A673 (cell line): ENCODE measurements around the gene P2RY12. TPM values are rescaled to one million over a fixed set of nuclear protein-coding genes. Genes with fewer than 3 reads are reported as not detected.

Experiments
- BruUV-seq: library from RNA; stranded (reverse); fragments of 400-500 nt; replicated peaks from 2 replicates; lab custom pipeline; 2021; lab: Mats Ljungman, UMichigan
- CTCF ChIA-PET: fragments of 300-600 bp; sonication (Branson Sonifier 250); formaldehyde crosslinking; loops from one replicate; lab custom pipeline; 2022; ENCODE audit warnings: antibody characterized with exemption; lab: Charles Lee
- POLR2A ChIA-PET: fragments of 300-600 bp; sonication (Branson Sonifier 250); formaldehyde crosslinking; loops from one replicate; lab custom pipeline; 2022; ENCODE audit warnings: antibody characterized with exemption; ENCODE audit not compliant: low non-redundant PET; lab: Charles Lee
- DNase-seq: peaks from one replicate; pipeline ENCODE4 v3.0.0-alpha.2; 2015; ENCODE audit warnings: low spot score
- H3K27ac ChIP-seq: fragments of 200-600 bp; sonication (generic); 2 replicates; pipeline ENCODE4 v1.5.1; 2016; ENCODE audit warnings: mixed run types, low read depth, mild to moderate bottlenecking, mixed read lengths, antibody characterized with exemption, low read length; ENCODE audit not compliant: poor library complexity, severe bottlenecking
- H3K27me3 ChIP-seq: fragments of 200-600 bp; sonication (generic); replicated peaks from 2 replicates; pipeline ENCODE4 v1.6.1; 2017; ENCODE audit warnings: mixed run types, low read depth, mild to moderate bottlenecking, mixed read lengths, antibody characterized with exemption, low read length; ENCODE audit not compliant: insufficient read depth, poor library complexity
- H3K36me3 ChIP-seq: fragments of 200-600 bp; sonication (generic); 2 replicates; pipeline ENCODE4 v1.6.1; 2016; ENCODE audit warnings: mixed run types, mild to moderate bottlenecking, mixed read lengths, antibody characterized with exemption, low read length; ENCODE audit not compliant: insufficient read depth, poor library complexity, severe bottlenecking
- H3K4me1 ChIP-seq: fragments of 200-600 bp; sonication (generic); 2 replicates; pipeline ENCODE4 v1.6.1; 2017; ENCODE audit warnings: mixed run types, mild to moderate bottlenecking, mixed read lengths, antibody characterized with exemption, low read length; ENCODE audit not compliant: insufficient read depth, poor library complexity, severe bottlenecking
- H3K4me3 ChIP-seq: fragments of 200-600 bp; sonication (generic); 2 replicates; pipeline ENCODE4 v1.5.1; 2016; ENCODE audit warnings: low read depth, mixed run types, mild to moderate bottlenecking, mixed read lengths, low read length; ENCODE audit not compliant: poor library complexity, severe bottlenecking
- H3K9me3 ChIP-seq: fragments of 200-600 bp; sonication (generic); 2 replicates; pipeline ENCODE4 v1.6.1; 2016; ENCODE audit warnings: mixed run types, low read depth, mild to moderate bottlenecking, mixed read lengths, antibody characterized with exemption, low read length; ENCODE audit not compliant: poor library complexity, severe bottlenecking
- CTCF ChIP-seq: fragments of 300-800, 200-600 bp; sonication (generic); conservative IDR thresholded peaks from 2 replicates; pipeline ENCODE4 v1.5.1; 2017; ENCODE audit warnings: low read depth, mild to moderate bottlenecking, antibody characterized with exemption, low read length, moderate library complexity, mixed read lengths
- EZH2 ChIP-seq: fragments of 200-600 bp; sonication (generic); IDR thresholded peaks from 2 replicates; pipeline ENCODE4 v1.6.1; 2017; ENCODE audit warnings: borderline replicate concordance, low read depth, mild to moderate bottlenecking, mixed read lengths, antibody characterized with exemption, low read length; ENCODE audit not compliant: poor library complexity, severe bottlenecking
- intact Hi-C: fragments of 100-400 bp; cut with micrococcal nuclease; formaldehyde crosslinking; loops from one replicate; pipeline ENCODE4 v1.10.0; 2022; ENCODE audit not compliant: unreplicated experiment
- total RNA-seq: library from RNA; stranded (reverse); gene quantifications from 2 replicates; pipeline ENCODE4 v1.2.3, GENCODE V29; 2021

Gene P2RY12
- total RNA-seq, 1 experiment from 2014 or later, result not detected

GRCh38 chr3:151410891-151411559 is 26.5 kb upstream of the P2RY12 start:
- ChIA-PET CTCF (interaction anchor here (0.5 kb wide), 1 partner anchor 15 kb away, joined by 3 read pairs; no protein-coding TSS in a partner anchor), POLR2A (no interaction called here)
- TF ChIP-seq EZH2 (no peak), CTCF (no peak)
- intact Hi-C loops, result no loop called here
- Histone ChIP-seq H3K36me3 (no peaks in the 10 kb centered on the region), H3K27ac (no peak overlapping the region), H3K4me3 (no peak overlapping the region), H3K27me3 (no peaks in the 10 kb centered on the region), H3K4me1 (no peaks in the 10 kb centered on the region), H3K9me3 (no peaks in the 10 kb centered on the region)
- BruUV-seq, result no TSS peak
- DNase-seq, result no peak

- ChIA-PET POLR2A (no interaction called here), CTCF (no interaction called here)
- intact Hi-C loops, result no loop called here
- Histone ChIP-seq H3K36me3 (no peaks in the 10 kb centered on the region), H3K9me3 (no peaks in the 10 kb centered on the region), H3K27me3 (no peaks in the 10 kb centered on the region), H3K4me1 (no peaks in the 10 kb centered on the region), H3K4me3 (no peak overlapping the region), H3K27ac (no peak overlapping the region)
- no TSS peak for BruUV-seq
- DNase-seq, result no peak
- TF ChIP-seq EZH2, result no peak
- TF ChIP-seq CTCF, result no peak
Observed at GRCh38 chr3:151407928-151408327, 23.4 kb upstream of the P2RY12 start.

- CTCF ChIA-PET, result no interaction called here
- Histone ChIP-seq H3K27ac (no peak overlapping the region), H3K36me3 (no peaks in the 10 kb centered on the region), H3K4me1 (no peaks in the 10 kb centered on the region), H3K27me3 (no peaks in the 10 kb centered on the region), H3K4me3 (no peak overlapping the region), H3K9me3 (no peaks in the 10 kb centered on the region)
- BruUV-seq, result no TSS peak
- TF ChIP-seq EZH2 (no peak), CTCF (no peak)
- POLR2A ChIA-PET, result no interaction called here
- intact Hi-C loops, result no loop called here
- no peak for DNase-seq
Observed at GRCh38 chr3:151404316-151404715, 19.8 kb upstream of the P2RY12 start.
